ENCODE results near the gene RAD50. TPM values are rescaled to one million over a fixed set of nuclear protein-coding genes. Genes with fewer than 3 reads are reported as not detected.

The RAD50 gene
- total and polyA plus RNA-seq, 2 of the 4 experiments (the other 2 are of a cell fraction): 5.2 to 6.2 TPM

DNA sequence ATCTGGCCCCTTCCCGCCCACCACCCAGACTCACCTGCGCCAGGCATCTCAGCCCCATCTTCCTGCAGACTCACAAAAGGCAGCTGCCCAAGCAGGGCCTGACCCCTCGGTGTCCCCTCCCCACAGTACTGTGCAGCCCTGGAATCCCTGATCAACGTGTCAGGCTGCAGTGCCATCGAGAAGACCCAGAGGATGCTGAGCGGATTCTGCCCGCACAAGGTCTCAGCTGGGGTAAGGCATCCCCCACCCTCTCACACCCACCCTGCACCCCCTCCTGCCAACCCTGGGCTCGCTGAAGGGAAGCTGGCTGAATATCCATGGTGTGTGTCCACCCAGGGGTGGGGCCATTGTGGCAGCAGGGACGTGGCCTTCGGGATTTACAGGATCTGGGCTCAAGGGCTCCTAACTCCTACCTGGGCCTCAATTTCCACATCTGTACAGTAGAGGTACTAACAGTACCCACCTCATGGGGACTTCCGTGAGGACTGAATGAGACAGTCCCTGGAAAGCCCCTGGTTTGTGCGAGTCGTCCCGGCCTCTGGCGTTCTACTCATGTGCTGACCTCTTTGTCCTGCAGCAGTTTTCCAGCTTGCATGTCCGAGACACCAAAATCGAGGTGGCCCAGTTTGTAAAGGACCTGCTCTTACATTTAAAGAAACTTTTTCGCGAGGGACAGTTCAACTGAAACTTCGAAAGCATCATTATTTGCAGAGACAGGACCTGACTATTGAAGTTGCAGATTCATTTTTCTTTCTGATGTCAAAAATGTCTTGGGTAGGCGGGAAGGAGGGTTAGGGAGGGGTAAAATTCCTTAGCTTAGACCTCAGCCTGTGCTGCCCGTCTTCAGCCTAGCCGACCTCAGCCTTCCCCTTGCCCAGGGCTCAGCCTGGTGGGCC is 103.1 kb downstream of the RAD50 start (continued):
- no peak for TF ChIP-seq BHLHE40 (IDR thresholded peaks at IDR 0.05; ENCODE audit: low read depth, low read length)

- no peak overlapping the region for H3K18ac ChIP-seq (ENCODE audit: low read depth, low read length)
- no peaks in the 10 kb centered on the region; the same call in 1 of the 2 replicates for H3K27me3 ChIP-seq (ENCODE audit: control insufficient read depth, insufficient read depth, low read length)
- H3K14ac ChIP-seq (replicated peaks; ENCODE audit: low read depth, low read length): no peak overlapping the region
- WGBS, 2 experiments (ENCODE audit: extremely low coverage in 2 of 2, insufficient read length in 1 of 2): 83% methylated on average over 5 of the region's 12 CpGs; no CpG with 5 or more reads in 1 of the 2 experiments
- in situ Hi-C loops (cut with MboI; ENCODE audit: low sequenced_read_pairs): no loop called here
- H2BK5ac ChIP-seq (ENCODE audit: low read depth, low read length, poor library complexity, severe bottlenecking): no peak overlapping the region
- H3K4ac ChIP-seq (ENCODE audit: low read depth, low read length): no peak overlapping the region
- dilution Hi-C loops (cut with HindIII; ENCODE audit: low sequenced_read_pairs, unreplicated experiment): no loop called here
- H4K5ac ChIP-seq (ENCODE audit: low read depth, low read length): no peak overlapping the region
- H3K9me1 ChIP-seq (ENCODE audit: insufficient read depth, low read length): peaks cover 3% of the 10 kb centered on the region; the same call in 1 of the 2 replicates
- intact Hi-C loops (cut with micrococcal nuclease): loop anchor here (5.0 kb wide), 1 partner anchor 161 kb away; no protein-coding TSS in a partner anchor
- TF ChIP-seq RFX5 (IDR thresholded peaks at IDR 0.05; ENCODE audit: low read depth, low read length): no peak
- 0 out of 2 replicates have a peak, but pooled peaks have one; percentile 18 for TF ChIP-seq RAD21 (IDR thresholded peaks at IDR 0.05; ENCODE audit: low read length)
- no peak overlapping the region for H3K56ac ChIP-seq (ENCODE audit: extremely low read depth, insufficient read depth, low read length)
- no peak overlapping the region for H3K9ac ChIP-seq (ENCODE audit: low read depth, low read length)
- no peak overlapping the region for H2AK9ac ChIP-seq (replicated peaks; ENCODE audit: low read depth, low read length, poor library complexity)
- no peak overlapping the region for H4K8ac ChIP-seq (ENCODE audit: low read depth in 2 of 2, low read length in 2 of 2)
- H3K27ac ChIP-seq (ENCODE audit: insufficient read depth, low read length): no peak overlapping the region
- no peak for DNase-seq
- no peaks in the 10 kb centered on the region for H3K9me3 ChIP-seq (ENCODE audit: control insufficient read depth, insufficient read depth, low read length)
- no peak overlapping the region for H2BK15ac ChIP-seq (ENCODE audit: low read depth, low read length)
- ChIA-PET POLR2A (ENCODE audit: unreplicated experiment) (no interaction called here), CTCF (no interaction called here)
- no peak overlapping the region for H4K91ac ChIP-seq (ENCODE audit: insufficient read depth, low read depth, low read length)
- H2AK5ac ChIP-seq (ENCODE audit: low read depth, low read length): no peak overlapping the region
- no peak overlapping the region for H2BK20ac ChIP-seq (ENCODE audit: low read depth, low read length)
- H3K79me1 ChIP-seq (ENCODE audit: low read depth in 1 of 2, low read length in 2 of 2): no peaks in the 10 kb centered on the region
- no peak overlapping the region for H3K4me2 ChIP-seq (ENCODE audit: low read depth, low read length)
- H3K4me3 ChIP-seq (ENCODE audit: insufficient read depth, low read depth, low read length): no peak overlapping the region
- no peaks in the 10 kb centered on the region for H3K36me3 ChIP-seq (ENCODE audit: control insufficient read depth, insufficient read depth, low read length)
- no peak for ATAC-seq (ENCODE audit: low read depth)
- no peak overlapping the region for H3K23ac ChIP-seq (ENCODE audit: low read depth, low read length)
- H4K20me1 ChIP-seq (ENCODE audit: insufficient read depth, low read length): no peaks in the 10 kb centered on the region
- H2AFZ ChIP-seq (replicated peaks; ENCODE audit: low read length, poor library complexity): no peak overlapping the region
- peaks cover 3% of the 10 kb centered on the region; the same call in 1 of the 2 replicates for H3K4me1 ChIP-seq (ENCODE audit: control insufficient read depth, insufficient read depth, low read length)
- H2BK120ac ChIP-seq (ENCODE audit: low read depth, low read length): no peak overlapping the region
- BruUV-seq (replicated peaks): no TSS peak
Observed at GRCh38 chr5:132661231-132662003, 104.6 kb downstream of the RAD50 start.

Data from IMR-90 (cell line).